Loucy (cell line): ENCODE measurements around the gene BMERB1.

Experiments
- EZH2phosphoT487 ChIP-seq: fragments of 200-600 bp; IDR thresholded peaks from 2 replicates; pipeline ENCODE4 v1.6.1; 2018; ENCODE audit warnings: antibody characterized with exemption, mild to moderate bottlenecking, moderate library complexity, borderline replicate concordance
- TF ChIP-seq, protein P1 (sequence below): fragments of 200-600 bp; sonication (generic); conservative IDR thresholded peaks from 2 replicates; pipeline ENCODE4 v1.5.1; 2014; ENCODE audit warnings: mild to moderate bottlenecking, antibody characterized with exemption, low read length

DNA sequence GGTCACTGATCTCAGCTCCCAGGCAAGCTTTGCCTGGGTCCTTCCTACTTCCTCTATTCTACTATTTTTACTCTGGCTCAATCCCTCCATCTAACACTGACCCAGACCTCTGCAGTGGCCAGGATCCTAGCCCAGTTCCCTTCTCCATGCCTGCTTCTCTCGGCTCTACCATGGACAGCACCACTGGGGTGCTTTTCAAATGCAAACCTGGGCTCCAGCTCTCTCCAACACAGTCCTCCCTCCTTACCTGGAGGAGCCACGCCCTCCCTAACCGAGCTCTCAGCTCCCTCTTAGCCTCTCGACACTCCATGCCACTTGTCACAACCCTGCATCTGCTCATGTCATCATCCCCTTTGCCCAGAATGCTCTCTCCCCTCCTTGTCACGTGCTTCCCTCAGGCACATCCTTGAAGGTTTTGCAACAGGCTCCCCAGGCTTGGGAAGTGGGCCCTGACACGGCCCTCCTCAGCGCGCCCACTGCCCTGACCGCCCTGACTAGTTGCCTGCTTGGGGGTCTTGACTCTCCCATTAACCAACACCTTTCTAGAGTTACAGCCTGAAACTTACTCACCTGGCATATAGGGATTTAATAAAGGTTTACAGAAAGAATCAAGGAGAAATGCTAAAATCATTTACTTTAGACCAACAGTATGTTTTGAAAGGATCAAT, 167.0 kb downstream of the BMERB1 start:
- TF ChIP-seq, protein P1, sequence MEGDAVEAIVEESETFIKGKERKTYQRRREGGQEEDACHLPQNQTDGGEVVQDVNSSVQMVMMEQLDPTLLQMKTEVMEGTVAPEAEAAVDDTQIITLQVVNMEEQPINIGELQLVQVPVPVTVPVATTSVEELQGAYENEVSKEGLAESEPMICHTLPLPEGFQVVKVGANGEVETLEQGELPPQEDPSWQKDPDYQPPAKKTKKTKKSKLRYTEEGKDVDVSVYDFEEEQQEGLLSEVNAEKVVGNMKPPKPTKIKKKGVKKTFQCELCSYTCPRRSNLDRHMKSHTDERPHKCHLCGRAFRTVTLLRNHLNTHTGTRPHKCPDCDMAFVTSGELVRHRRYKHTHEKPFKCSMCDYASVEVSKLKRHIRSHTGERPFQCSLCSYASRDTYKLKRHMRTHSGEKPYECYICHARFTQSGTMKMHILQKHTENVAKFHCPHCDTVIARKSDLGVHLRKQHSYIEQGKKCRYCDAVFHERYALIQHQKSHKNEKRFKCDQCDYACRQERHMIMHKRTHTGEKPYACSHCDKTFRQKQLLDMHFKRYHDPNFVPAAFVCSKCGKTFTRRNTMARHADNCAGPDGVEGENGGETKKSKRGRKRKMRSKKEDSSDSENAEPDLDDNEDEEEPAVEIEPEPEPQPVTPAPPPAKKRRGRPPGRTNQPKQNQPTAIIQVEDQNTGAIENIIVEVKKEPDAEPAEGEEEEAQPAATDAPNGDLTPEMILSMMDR: no peak
- TF ChIP-seq EZH2phosphoT487: no peak
